ENCODE measurements around the gene CDC6.
"Not testable (repeated sequence)": the region's sequence is repeated elsewhere in the genome, so short reads cannot be mapped to it uniquely, and the experiment has no call there.

Gene CDC6

GRCh38 chr17:40290629-40291280 is 3.1 kb downstream of the CDC6 start:
- peak; percentile 89 for DNase-seq (ENCODE audit: low read depth)

DNA sequence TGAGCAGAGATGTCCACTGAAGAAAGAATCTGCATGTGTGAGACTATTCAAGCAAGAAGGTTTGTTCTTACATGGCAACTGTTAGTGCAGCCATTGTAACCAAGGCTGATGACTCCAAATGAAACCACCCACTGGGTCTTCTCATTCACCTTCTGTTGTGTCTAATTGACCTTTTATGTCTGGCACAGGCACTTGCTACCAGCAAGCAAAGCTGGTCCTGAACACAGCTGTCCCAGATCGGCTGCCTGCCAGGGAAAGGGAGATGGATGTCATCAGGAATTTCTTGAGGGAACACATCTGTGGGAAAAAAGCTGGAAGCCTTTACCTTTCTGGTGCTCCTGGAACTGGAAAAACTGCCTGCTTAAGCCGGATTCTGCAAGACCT is 3.6 kb downstream of the CDC6 start:
- no peak for DNase-seq (ENCODE audit: low read depth)

DNA sequence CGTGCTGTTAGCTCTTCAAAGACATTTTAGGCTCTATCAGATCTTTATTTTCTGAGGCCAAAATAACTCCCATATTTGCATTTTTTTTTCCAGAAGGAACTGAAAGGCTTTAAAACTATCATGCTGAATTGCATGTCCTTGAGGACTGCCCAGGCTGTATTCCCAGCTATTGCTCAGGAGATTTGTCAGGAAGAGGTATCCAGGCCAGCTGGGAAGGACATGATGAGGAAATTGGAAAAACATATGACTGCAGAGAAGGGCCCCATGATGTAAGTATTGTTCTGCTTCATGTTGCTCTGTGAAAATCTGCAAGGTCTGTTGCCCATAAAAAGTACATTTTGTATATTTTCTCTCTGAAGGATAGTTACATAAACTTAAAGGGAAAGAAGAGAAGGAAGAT is 5.7 kb downstream of the CDC6 start:
- no peak for DNase-seq (ENCODE audit: low read depth)

DNA sequence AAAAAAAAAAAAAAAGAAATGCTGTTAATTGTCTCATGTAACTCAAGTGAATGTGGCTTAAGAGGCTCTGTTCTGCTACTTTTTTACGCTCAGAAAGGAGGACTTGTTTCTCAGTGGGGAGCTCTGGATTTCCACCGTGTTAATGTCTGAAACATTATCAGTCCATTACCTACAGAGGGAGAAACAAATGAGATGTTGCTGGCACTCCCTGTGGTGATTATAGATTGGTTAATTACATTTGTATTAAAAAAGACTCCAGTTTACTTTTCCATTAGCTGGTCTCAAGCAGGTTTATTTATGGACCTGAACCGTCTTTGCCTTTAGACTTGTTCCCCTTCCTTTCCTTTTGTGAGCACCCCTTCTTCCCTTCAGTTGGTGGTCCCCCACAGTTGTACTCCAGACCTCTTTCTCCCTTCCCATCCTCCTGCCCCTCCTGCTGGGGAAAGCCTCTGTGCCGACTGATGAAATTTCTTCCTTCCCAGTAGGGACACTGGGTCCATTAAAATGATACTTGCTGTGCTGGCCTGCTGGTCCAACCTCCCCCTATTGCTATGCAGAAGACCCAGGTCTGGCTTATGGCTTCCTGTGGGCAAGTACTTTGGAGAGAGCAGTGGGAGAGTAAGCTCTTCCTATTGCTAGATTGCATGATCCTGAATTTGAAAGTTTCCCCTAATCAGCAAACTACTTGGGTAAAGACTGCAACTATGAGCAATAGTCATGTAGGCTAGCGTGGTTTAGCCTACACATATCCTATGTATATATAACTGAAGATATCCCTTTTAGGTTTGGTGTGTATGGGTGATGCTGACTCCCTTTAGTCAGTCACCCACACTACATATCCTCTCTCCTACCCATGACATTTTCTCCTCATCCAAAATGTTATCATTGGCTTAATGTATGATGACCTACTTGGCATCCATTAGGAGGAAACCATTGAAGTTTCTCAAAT is 8.1 kb downstream of the CDC6 start:
- DNase-seq (ENCODE audit: low read depth): no peak

GRCh38 chr17:40297511-40297910 is 9.8 kb downstream of the CDC6 start:
- DNase-seq (ENCODE audit: low read depth): no peak

- no peak for DNase-seq (ENCODE audit: low read depth)
These were observed 11.0 kb downstream of the CDC6 start for GRCh38 chr17:40298726-40299125.

- not testable (repeated sequence) for DNase-seq (ENCODE audit: low read depth)
These were observed 11.6 kb downstream of the CDC6 start for GRCh38 chr17:40299159-40299757.

DNA sequence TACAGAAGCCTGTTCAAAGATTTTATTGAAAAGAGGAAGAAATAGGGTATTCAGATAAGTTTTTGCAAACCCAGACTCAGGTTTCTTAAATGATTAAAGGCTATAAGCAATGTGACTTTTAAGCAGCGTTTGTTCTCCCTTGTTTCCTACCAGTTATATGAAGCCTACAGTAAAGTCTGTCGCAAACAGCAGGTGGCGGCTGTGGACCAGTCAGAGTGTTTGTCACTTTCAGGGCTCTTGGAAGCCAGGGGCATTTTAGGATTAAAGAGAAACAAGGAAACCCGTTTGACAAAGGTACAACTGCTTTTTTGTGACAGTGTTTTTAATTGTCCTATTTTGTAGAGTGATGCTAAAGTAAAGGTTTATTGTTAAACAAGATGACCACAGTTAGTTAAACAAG is 13.6 kb downstream of the CDC6 start:
- no peak for DNase-seq (ENCODE audit: low read depth)

DNA sequence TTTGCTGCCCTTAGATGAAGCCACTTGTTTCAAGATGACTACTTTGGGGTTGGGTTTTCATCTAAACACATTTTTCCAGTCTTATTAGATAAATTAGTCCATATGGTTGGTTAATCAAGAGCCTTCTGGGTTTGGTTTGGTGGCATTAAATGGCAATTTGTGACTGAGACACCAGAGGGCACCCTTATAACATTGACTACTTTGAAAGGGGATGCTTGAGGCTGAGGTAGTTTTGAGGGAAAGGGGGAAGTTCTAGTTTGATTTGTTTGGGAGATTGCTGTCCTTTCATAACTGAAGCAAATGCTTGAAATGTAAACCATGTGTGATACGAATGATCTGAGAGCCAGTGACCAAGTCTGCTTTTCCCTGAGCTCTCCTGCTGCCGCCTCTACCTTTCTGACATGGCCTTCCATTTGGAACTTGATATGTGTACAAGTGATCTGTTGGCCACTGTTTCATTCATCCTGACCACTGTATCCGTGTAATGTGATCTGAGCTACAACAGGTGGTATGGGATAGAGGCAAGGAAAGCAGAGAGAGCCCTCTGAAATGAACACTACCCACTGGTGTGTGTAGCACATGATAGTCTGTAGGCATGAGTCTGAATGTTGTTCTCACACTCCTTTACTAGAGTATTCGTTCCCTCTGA is 15.5 kb downstream of the CDC6 start:
- DNase-seq (ENCODE audit: low read depth): no peak

GRCh38 chr17:40303708-40304551 is 16.3 kb downstream of the CDC6 start:
- no peak for DNase-seq (ENCODE audit: low read depth)

GRCh38 chr17:40304552-40304863 is 16.8 kb downstream of the CDC6 start:
- not testable (repeated sequence) for DNase-seq (ENCODE audit: low read depth)

GRCh38 chr17:40304866-40305265 is 17.2 kb downstream of the CDC6 start:
- not testable (repeated sequence) for DNase-seq (ENCODE audit: low read depth)

- no peak for DNase-seq (ENCODE audit: low read depth)
These were observed 18.7 kb downstream of the CDC6 start for GRCh38 chr17:40306395-40306794.

- no peak for DNase-seq (ENCODE audit: low read depth)
These were observed 19.5 kb downstream of the CDC6 start for GRCh38 chr17:40307001-40307730.

- DNase-seq (ENCODE audit: low read depth): no peak
These were observed 20.1 kb downstream of the CDC6 start for GRCh38 chr17:40307740-40308239.

- no peak for DNase-seq (ENCODE audit: low read depth)
These were observed 21.6 kb downstream of the CDC6 start, which contains the start of gene RARA for GRCh38 chr17:40309031-40309948. RARA (plus strand) TSS chr17:40309180; CDS start chr17:40331219, 22,039 bp downstream.

GRCh38 chr17:40309949-40310510 is 22.4 kb downstream of the CDC6 start:
- DNase-seq (ENCODE audit: low read depth): no peak

DNA sequence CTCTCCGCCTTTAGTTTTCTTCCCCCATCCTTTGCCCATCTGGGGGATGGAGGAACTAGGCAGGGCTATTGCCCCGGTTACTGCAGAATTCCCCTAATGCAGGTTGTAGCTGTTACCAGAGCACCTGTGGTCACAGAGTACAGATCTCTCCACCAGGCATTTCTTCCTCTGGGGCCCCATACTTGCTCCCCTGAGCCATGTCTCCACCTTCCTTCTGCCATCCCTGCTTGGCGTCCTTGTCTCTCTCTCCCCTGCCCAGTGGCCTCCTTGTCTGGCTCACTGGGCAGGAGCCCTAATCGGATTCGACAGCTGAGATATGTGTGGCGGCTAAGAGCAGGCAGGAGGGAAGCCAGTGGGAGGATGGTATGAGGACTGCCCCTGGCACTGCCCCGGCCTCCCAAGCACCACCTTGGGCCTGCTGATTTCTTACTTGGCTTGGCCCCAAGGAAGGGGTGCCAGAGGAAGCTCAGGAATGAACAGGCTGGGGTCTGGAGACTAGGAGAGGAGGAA is 23.3 kb downstream of the CDC6 start:
- DNase-seq (ENCODE audit: low read depth): no peak

GRCh38 chr17:40311575-40311974 is 23.9 kb downstream of the CDC6 start:
- DNase-seq (ENCODE audit: low read depth): no peak

Measured in non-pigmented ciliary epithelial cell (primary cell).